ENCODE measurements around the gene ALX1. TPM values are rescaled to one million over a fixed set of nuclear protein-coding genes. Genes with fewer than 3 reads are reported as not detected.

ALX1 gene
- 1 to 10 TPM in 2 of 4 donors, under 1 TPM in 1, not detected in 1; 0.56 to 2.0 (median 1.7) TPM for total RNA-seq

DNA sequence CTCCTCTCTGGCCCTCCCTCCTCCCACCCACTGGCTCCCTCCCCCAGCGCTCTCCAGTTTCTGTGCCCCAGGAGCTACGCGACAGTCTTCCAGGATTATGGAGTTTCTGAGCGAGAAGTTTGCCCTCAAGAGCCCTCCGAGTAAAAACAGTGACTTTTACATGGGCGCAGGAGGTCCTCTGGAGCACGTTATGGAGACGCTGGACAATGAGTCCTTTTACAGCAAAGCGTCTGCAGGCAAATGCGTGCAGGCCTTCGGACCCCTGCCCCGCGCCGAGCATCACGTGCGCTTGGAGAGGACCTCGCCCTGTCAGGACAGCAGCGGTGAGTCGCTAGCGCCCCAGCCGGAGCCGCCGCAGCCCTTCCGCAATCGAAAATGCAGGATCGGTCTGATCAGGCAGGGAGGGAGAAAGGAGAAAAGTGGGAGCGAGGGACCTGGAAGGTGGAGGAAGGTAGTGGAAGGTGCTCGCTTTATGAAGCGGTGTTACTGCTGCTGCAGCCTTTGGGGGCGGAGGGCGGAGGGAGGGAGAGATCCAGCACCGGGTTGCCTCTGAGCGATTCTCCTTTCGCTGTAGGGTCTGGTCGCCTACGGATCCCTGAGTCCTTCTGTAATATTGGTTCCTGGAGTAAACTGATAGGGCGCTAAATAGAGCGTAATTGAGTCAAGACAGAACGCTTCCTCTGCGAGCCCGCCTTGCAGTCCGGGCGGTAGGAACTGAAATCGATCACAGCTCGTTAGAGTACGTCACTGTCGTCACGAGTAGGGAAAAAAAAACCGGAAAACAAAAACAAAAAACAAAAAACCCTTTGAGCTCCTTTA lies at the start of gene ALX1:
Gene ALX1, plus strand, starts transcription at position 56 of the 819 bp plus-strand sequence. Its CDS starts 42 bp downstream, at position 98.
- H3K27me3 ChIP-seq: peaks cover 100% of the 10 kb centered on the region

DNA sequence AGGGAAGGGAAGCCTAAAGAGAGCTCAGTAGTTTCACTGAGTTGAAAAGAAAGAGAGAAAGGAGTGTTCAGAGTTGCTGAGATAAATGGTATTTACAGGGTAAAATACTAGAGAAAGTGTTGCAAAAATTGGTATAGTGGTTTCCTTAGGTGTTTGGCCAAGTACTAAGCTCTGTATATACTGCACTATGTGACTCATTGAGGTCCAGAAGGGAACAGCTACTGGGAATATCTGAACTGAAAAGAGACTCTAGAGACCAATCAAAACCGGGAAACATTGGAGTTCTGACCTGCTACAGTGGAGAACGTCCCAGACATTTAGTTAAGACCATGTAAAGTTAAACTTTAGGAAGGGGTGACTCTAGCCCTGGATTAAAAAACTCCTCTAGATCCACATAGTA lies 42.7 kb upstream of the ALX1 start:
- no peak for DNase-seq (ENCODE audit: low spot score in 2 of 2)
- no peaks in the 10 kb centered on the region for H3K4me1 ChIP-seq
- no peaks in the 10 kb centered on the region for H3K9me3 ChIP-seq
- no peaks in the 10 kb centered on the region for H3K36me3 ChIP-seq
- H3K27ac ChIP-seq: no peak overlapping the region
- H3K27me3 ChIP-seq: no peaks in the 10 kb centered on the region
- no peak for TF ChIP-seq POLR2AphosphoS5 (IDR thresholded peaks at IDR 0.05)
- TF ChIP-seq EP300 (IDR thresholded peaks at IDR 0.05): no peak
- TF ChIP-seq, protein P1, sequence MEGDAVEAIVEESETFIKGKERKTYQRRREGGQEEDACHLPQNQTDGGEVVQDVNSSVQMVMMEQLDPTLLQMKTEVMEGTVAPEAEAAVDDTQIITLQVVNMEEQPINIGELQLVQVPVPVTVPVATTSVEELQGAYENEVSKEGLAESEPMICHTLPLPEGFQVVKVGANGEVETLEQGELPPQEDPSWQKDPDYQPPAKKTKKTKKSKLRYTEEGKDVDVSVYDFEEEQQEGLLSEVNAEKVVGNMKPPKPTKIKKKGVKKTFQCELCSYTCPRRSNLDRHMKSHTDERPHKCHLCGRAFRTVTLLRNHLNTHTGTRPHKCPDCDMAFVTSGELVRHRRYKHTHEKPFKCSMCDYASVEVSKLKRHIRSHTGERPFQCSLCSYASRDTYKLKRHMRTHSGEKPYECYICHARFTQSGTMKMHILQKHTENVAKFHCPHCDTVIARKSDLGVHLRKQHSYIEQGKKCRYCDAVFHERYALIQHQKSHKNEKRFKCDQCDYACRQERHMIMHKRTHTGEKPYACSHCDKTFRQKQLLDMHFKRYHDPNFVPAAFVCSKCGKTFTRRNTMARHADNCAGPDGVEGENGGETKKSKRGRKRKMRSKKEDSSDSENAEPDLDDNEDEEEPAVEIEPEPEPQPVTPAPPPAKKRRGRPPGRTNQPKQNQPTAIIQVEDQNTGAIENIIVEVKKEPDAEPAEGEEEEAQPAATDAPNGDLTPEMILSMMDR (IDR thresholded peaks at IDR 0.05): no peak
- no peak for TF ChIP-seq POLR2A (IDR thresholded peaks at IDR 0.05)
- 46% methylated on average over 2 of the region's 2 CpGs for WGBS
- no peak overlapping the region for H3K4me3 ChIP-seq

More for the DNA sequence above, at the start of gene ALX1:
- peak within 1 kb of the TSS; percentile 47 for H3K27ac ChIP-seq
- no peaks in the 10 kb centered on the region for H3K36me3 ChIP-seq
- 2% methylated on average over 42 of the region's 49 CpGs for WGBS
- DNase-seq (ENCODE audit: low spot score in 2 of 2): peak in 1 of 2 donors; percentile 77
- no peaks in the 10 kb centered on the region for H3K9me3 ChIP-seq
- H3K4me1 ChIP-seq: peaks cover 24% of the 10 kb centered on the region
- TF ChIP-seq EP300 (IDR thresholded peaks at IDR 0.05): no peak
- TF ChIP-seq, protein P1 (IDR thresholded peaks at IDR 0.05): no peak
- peak within 1 kb of the TSS; percentile 56 for H3K4me3 ChIP-seq

DNA sequence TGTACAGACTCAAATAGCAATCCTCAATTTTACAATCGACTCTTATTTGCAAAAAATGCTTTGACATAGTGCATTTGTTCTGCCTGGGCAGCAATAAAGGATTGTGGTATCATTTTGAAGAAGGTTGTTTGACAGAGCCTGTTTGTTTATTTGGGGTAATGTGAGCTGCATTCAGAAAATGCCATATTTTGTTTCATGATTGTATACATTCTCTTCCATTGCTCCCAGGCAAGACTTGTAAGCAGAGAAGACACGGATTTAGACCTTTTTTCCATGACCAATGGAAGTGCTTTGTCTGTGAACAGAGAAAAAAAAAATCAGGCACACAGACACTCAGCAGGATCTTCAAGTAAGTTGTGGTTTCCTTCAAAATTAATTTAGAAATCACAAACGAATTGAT lies 35.5 kb upstream of the ALX1 start:
- DNase-seq (ENCODE audit: low spot score in 2 of 2): no peak
- WGBS: 45% methylated on average over 3 of the region's 3 CpGs

DNA sequence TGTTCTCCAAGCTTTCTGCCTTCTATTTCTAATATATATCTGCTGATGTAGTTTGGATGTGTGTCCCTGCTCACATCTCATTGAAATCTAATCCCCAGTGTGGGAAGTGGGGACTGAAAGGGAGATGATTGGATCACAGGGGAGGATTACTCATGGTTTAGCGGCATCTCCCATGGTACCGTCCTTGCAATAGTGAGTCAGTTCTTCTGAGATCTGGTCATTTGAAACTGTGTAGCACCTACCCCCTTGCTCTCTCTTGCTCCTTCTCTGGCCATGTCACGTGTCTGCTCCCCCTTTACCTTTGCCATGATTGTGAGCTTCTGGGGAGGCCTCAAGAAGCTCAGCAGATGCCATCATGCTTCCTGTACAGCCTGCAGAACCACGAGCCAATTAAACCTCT lies 26.2 kb upstream of the ALX1 start:
- 46% methylated on average over 4 of the region's 4 CpGs for WGBS
- H3K4me3 ChIP-seq: no peak overlapping the region

More for the DNA sequence above, 35.5 kb upstream of the ALX1 start:
- H3K9me3 ChIP-seq: no peaks in the 10 kb centered on the region
- no peaks in the 10 kb centered on the region for H3K4me1 ChIP-seq
- H3K36me3 ChIP-seq: no peaks in the 10 kb centered on the region
- no peak overlapping the region for H3K27ac ChIP-seq
- H3K4me3 ChIP-seq: no peak overlapping the region
- H3K27me3 ChIP-seq: no peaks in the 10 kb centered on the region
- TF ChIP-seq, protein P1 (IDR thresholded peaks at IDR 0.05): no peak
- TF ChIP-seq POLR2A (IDR thresholded peaks at IDR 0.05) (no peak), POLR2AphosphoS5 (IDR thresholded peaks at IDR 0.05) (no peak), EP300 (IDR thresholded peaks at IDR 0.05) (no peak)

DNA sequence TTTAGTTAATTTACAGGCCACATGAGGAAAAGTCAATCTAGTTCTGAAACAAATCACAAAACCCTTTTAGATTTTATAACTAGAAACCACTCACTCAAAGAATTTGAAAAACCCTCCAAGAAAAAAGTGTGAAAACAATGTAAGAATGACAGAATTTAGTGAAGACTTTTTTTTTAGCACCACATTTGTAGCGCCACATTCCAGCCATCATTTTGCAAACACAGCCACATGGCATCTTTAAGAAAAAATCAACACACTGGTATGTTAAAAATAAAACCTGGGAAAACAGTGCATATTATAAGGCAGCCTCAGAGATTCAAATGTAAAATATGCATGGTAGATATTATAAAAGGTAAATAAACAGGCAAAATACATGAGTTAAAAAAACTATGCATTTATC lies 22.3 kb upstream of the ALX1 start:
- H3K36me3 ChIP-seq: no peaks in the 10 kb centered on the region
- TF ChIP-seq, protein P1 (IDR thresholded peaks at IDR 0.05): no peak
- TF ChIP-seq POLR2AphosphoS5 (IDR thresholded peaks at IDR 0.05) (no peak), POLR2A (IDR thresholded peaks at IDR 0.05) (no peak), EP300 (IDR thresholded peaks at IDR 0.05) (no peak)
- no peaks in the 10 kb centered on the region for H3K9me3 ChIP-seq
- no peak for DNase-seq (ENCODE audit: low spot score in 2 of 2)
- 83% methylated on average over 1 of the region's 1 CpG for WGBS
- H3K27me3 ChIP-seq: no peaks in the 10 kb centered on the region
- H3K27ac ChIP-seq: no peak overlapping the region
- no peaks in the 10 kb centered on the region for H3K4me1 ChIP-seq
- no peak overlapping the region for H3K4me3 ChIP-seq

More for the DNA sequence above, 26.2 kb upstream of the ALX1 start:
- Histone ChIP-seq H3K9me3 (no peaks in the 10 kb centered on the region), H3K36me3 (no peaks in the 10 kb centered on the region), H3K27me3 (no peaks in the 10 kb centered on the region), H3K27ac (no peak overlapping the region), H3K4me1 (no peaks in the 10 kb centered on the region)
- DNase-seq (ENCODE audit: low spot score in 2 of 2): no peak
- TF ChIP-seq POLR2AphosphoS5 (IDR thresholded peaks at IDR 0.05) (no peak), EP300 (IDR thresholded peaks at IDR 0.05) (no peak), POLR2A (IDR thresholded peaks at IDR 0.05) (no peak)
- TF ChIP-seq, protein P1 (IDR thresholded peaks at IDR 0.05): no peak
